ENCODE data around the gene DDIT4. TPM values are rescaled to one million over a fixed set of nuclear protein-coding genes. Genes with fewer than 3 reads are reported as not detected.

DDIT4 gene
- total and polyA plus RNA-seq, 9 of the 15 experiments (the other 6 are each of a cell fraction or from before 2014, with no cell fraction given): 8.2 to 675 (median 159) TPM

GRCh38 chr10:72274730-72275350 is 1.1 kb downstream of the DDIT4 start (continued):
- TF ChIP-seq MGA (IDR thresholded peaks at IDR 0.05): no peak
- no peak for TF ChIP-seq ARID1B (IDR thresholded peaks at IDR 0.05)
- no peak; the same call in 1 of the 2 replicates for TF ChIP-seq MAFK (IDR thresholded peaks at IDR 0.05; ENCODE audit: low read length)
- TF ChIP-seq FOXJ2 (tag; IDR thresholded peaks at IDR 0.05): no peak
- peak; percentile 67 for TF ChIP-seq GMEB1 (CRISPR knock-in tag; IDR thresholded peaks at IDR 0.05)
- no peak for TF ChIP-seq LCOR (CRISPR knock-in tag; IDR thresholded peaks at IDR 0.05)
- TF ChIP-seq YBX1 (IDR thresholded peaks at IDR 0.05): no peak
- no peak for TF ChIP-seq BDP1 (IDR thresholded peaks at IDR 0.05; ENCODE audit: insufficient read depth, insufficient read length)
- TF ChIP-seq ZNF133 (CRISPR knock-in tag; IDR thresholded peaks at IDR 0.05): no peak
- TF ChIP-seq NELFE (IDR thresholded peaks at IDR 0.05; ENCODE audit: insufficient read depth, insufficient read length): no peak
- no peak for TF ChIP-seq HDAC8 (tag; IDR thresholded peaks at IDR 0.05)
